Parathyroid adenoma (tissue), 2 donors: ENCODE results near the gene DNAJB4.

ENCODE experiments used
- H2AFZ ChIP-seq: fragments of 300-600 bp; sonication (generic); one replicate; pipeline ENCODE4 v1.7.0; 2017; ENCODE audit warnings: antibody characterized with exemption, mild to moderate bottlenecking
- H3K27ac ChIP-seq: fragments of 300-600 bp; sonication (generic); one replicate; pipeline ENCODE4 v1.7.0; 2017
- H3K27me3 ChIP-seq: fragments of 300-600 bp; sonication (generic); one replicate; pipeline ENCODE4 v1.7.0; 2017; ENCODE audit warnings: low read length; ENCODE audit not compliant: control insufficient read depth, insufficient read depth
- H3K36me3 ChIP-seq: fragments of 300-600 bp; sonication (generic); one replicate; pipeline ENCODE4 v1.7.0; 2017; ENCODE audit warnings: low read length; ENCODE audit not compliant: control insufficient read depth, insufficient read depth
- H3K4me1 ChIP-seq: fragments of 300-600 bp; sonication (generic); one replicate; pipeline ENCODE4 v1.7.0; 2017; ENCODE audit warnings: control low read depth
- H3K4me2 ChIP-seq: fragments of 300-600 bp; sonication (generic); one replicate; pipeline ENCODE4 v1.7.0; 2017; ENCODE audit warnings: low read length
- H3K4me3 ChIP-seq: fragments of 300-600 bp; sonication (generic); one replicate; pipeline ENCODE4 v1.7.0; 2017; ENCODE audit warnings: low read depth, low read length
- H3K79me2 ChIP-seq: fragments of 300-600 bp; sonication (generic); one replicate; pipeline ENCODE4 v1.7.0; 2017; ENCODE audit warnings: control low read depth
- H3K9ac ChIP-seq: fragments of 300-600 bp; sonication (generic); one replicate; pipeline ENCODE4 v1.7.0; 2017; ENCODE audit warnings: mild to moderate bottlenecking
- H3K9me3 ChIP-seq: fragments of 300-600 bp; sonication (generic); one replicate; pipeline ENCODE4 v1.7.0; 2017; ENCODE audit warnings: low read length; ENCODE audit not compliant: control insufficient read depth
- TF ChIP-seq, protein P1 (sequence below): fragments of 300-600 bp; sonication (generic); IDR thresholded peaks from one replicate; pipeline ENCODE4 v1.7.0; 2017; ENCODE audit warnings: antibody characterized with exemption, mild to moderate bottlenecking
- donor health status: primary hyperparathyroidism.

DNAJB4 gene

GRCh38 chr1:78053498-78053897, 48.8 kb downstream of the DNAJB4 start:
- Histone ChIP-seq H3K79me2 (no peaks in the 10 kb centered on the region), H3K27ac (no peak overlapping the region), H2AFZ (no peak overlapping the region), H3K9me3 (no peaks in the 10 kb centered on the region), H3K4me3 (no peak overlapping the region), H3K27me3 (no peaks in the 10 kb centered on the region), H3K36me3 (no peaks in the 10 kb centered on the region), H3K9ac (no peak overlapping the region), H3K4me1 (no peaks in the 10 kb centered on the region), H3K4me2 (no peak overlapping the region)
- TF ChIP-seq, protein P1, sequence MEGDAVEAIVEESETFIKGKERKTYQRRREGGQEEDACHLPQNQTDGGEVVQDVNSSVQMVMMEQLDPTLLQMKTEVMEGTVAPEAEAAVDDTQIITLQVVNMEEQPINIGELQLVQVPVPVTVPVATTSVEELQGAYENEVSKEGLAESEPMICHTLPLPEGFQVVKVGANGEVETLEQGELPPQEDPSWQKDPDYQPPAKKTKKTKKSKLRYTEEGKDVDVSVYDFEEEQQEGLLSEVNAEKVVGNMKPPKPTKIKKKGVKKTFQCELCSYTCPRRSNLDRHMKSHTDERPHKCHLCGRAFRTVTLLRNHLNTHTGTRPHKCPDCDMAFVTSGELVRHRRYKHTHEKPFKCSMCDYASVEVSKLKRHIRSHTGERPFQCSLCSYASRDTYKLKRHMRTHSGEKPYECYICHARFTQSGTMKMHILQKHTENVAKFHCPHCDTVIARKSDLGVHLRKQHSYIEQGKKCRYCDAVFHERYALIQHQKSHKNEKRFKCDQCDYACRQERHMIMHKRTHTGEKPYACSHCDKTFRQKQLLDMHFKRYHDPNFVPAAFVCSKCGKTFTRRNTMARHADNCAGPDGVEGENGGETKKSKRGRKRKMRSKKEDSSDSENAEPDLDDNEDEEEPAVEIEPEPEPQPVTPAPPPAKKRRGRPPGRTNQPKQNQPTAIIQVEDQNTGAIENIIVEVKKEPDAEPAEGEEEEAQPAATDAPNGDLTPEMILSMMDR = no peak

DNA sequence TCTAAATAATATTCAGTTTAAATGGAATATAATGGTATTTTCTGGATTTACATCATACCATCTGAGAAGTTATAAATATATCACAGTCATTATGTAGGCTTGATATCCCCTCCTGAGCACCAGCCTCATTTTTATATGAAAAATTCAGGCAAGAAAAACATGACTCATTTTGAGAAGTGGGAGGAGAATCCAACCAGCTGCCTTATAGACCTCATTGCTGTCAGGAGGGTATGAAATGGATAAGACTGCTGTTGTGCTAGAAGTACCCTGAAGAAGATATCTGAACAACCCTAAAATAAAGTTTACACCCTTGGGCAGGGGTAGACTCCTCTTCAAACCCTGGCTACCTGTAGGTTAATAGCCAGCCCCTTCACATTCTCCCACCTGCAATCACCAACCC, 49.8 kb downstream of the DNAJB4 start:
- Histone ChIP-seq H3K4me3 (no peak overlapping the region), H3K9me3 (no peaks in the 10 kb centered on the region), H2AFZ (no peak overlapping the region), H3K4me2 (no peak overlapping the region), H3K9ac (no peak overlapping the region), H3K79me2 (no peaks in the 10 kb centered on the region), H3K36me3 (no peaks in the 10 kb centered on the region), H3K27ac (no peak overlapping the region), H3K4me1 (no peaks in the 10 kb centered on the region), H3K27me3 (no peaks in the 10 kb centered on the region)
- TF ChIP-seq, protein P1 = no peak

GRCh38 chr1:78054972-78055371, 50.2 kb downstream of the DNAJB4 start:
- Histone ChIP-seq H3K27me3 (no peaks in the 10 kb centered on the region), H2AFZ (no peak overlapping the region), H3K4me3 (no peak overlapping the region), H3K9ac (no peak overlapping the region), H3K4me1 (no peaks in the 10 kb centered on the region), H3K9me3 (no peaks in the 10 kb centered on the region), H3K27ac (no peak overlapping the region), H3K4me2 (no peak overlapping the region), H3K36me3 (no peaks in the 10 kb centered on the region), H3K79me2 (no peaks in the 10 kb centered on the region)
- TF ChIP-seq, protein P1 = no peak

- H3K27me3 ChIP-seq = no peaks in the 10 kb centered on the region
- peak overlapping the region; percentile 33 for H2AFZ ChIP-seq
- peak overlapping the region; percentile 44 for H3K4me2 ChIP-seq
- H3K4me3 ChIP-seq = no peak overlapping the region
- no peaks in the 10 kb centered on the region for H3K9me3 ChIP-seq
- H3K4me1 ChIP-seq = no peaks in the 10 kb centered on the region
- no peak overlapping the region for H3K27ac ChIP-seq
- no peaks in the 10 kb centered on the region for H3K36me3 ChIP-seq
- no peak overlapping the region for H3K9ac ChIP-seq
- TF ChIP-seq, protein P1 = no peak
- no peaks in the 10 kb centered on the region for H3K79me2 ChIP-seq
These were observed 50.9 kb downstream of the DNAJB4 start for GRCh38 chr1:78055565-78056132.

- no peak overlapping the region for H3K4me2 ChIP-seq
- no peak overlapping the region for H3K27ac ChIP-seq
- H3K9ac ChIP-seq = no peak overlapping the region
- H2AFZ ChIP-seq = no peak overlapping the region
- H3K79me2 ChIP-seq = no peaks in the 10 kb centered on the region
- H3K4me1 ChIP-seq = no peaks in the 10 kb centered on the region
- no peaks in the 10 kb centered on the region for H3K36me3 ChIP-seq
- no peaks in the 10 kb centered on the region for H3K9me3 ChIP-seq
- TF ChIP-seq, protein P1 = no peak
- H3K4me3 ChIP-seq = no peak overlapping the region
- H3K27me3 ChIP-seq = no peaks in the 10 kb centered on the region
These were observed 53.9 kb downstream of the DNAJB4 start for GRCh38 chr1:78058670-78059069.
